Neuronal stem cell (in vitro differentiated cells): ENCODE results near the gene MCTP1.

Experiments used
- DNase-seq: peaks from one replicate; pipeline ENCODE4 v3.0.0-alpha.2; 2013; ENCODE audit warnings: low spot score
- H2AFZ ChIP-seq: one replicate; pipeline ENCODE4 v1.6.1; 2013; ENCODE audit warnings: mild to moderate bottlenecking, low read length, inconsistent platforms
- H2AK5ac ChIP-seq: 2 replicates; pipeline ENCODE4 v1.6.1; 2013; ENCODE audit warnings: low read depth, mild to moderate bottlenecking, inconsistent platforms, low read length, moderate library complexity, mixed read lengths
- H2BK120ac ChIP-seq: 2 replicates; pipeline ENCODE4 v1.6.1; 2013; ENCODE audit warnings: low read depth, mild to moderate bottlenecking, inconsistent platforms, low read length, moderate library complexity, mixed read lengths
- H2BK12ac ChIP-seq: one replicate; pipeline ENCODE4 v1.6.1; 2013; ENCODE audit warnings: low read length, inconsistent platforms
- H2BK15ac ChIP-seq: 2 replicates; pipeline ENCODE4 v1.6.1; 2013; ENCODE audit warnings: mild to moderate bottlenecking, low read length, inconsistent platforms, mixed read lengths
- H2BK5ac ChIP-seq: one replicate; pipeline ENCODE4 v1.6.1; 2013; ENCODE audit warnings: inconsistent platforms, mild to moderate bottlenecking, low read length, moderate library complexity
- H3K14ac ChIP-seq: one replicate; pipeline ENCODE4 v1.6.1; 2013; ENCODE audit warnings: low read length, inconsistent platforms
- H3K18ac ChIP-seq: 2 replicates; pipeline ENCODE4 v1.6.1; 2013; ENCODE audit warnings: low read length, inconsistent platforms
- H3K23ac ChIP-seq: 2 replicates; pipeline ENCODE4 v1.6.1; 2013; ENCODE audit warnings: low read depth, mild to moderate bottlenecking, mixed read lengths, low read length, inconsistent platforms; ENCODE audit not compliant: poor library complexity
- H3K27ac ChIP-seq: replicated peaks from 3 replicates; pipeline ENCODE4 v1.5.1; 2013; ENCODE audit warnings: low read length, inconsistent platforms
- H3K27me3 ChIP-seq, 3 experiments: 2 replicates each; pipeline ENCODE4 v1.6.1; 2013; ENCODE audit warnings: low read length in 3 of 3, mild to moderate bottlenecking in 2 of 3, inconsistent platforms in 1 of 3, low read depth in 1 of 3, mixed read lengths in 1 of 3, moderate library complexity in 1 of 3; ENCODE audit not compliant: control insufficient read depth in 3 of 3, insufficient read depth in 3 of 3
- H3K36me3 ChIP-seq, 2 donors: replicated peaks in 1 of 2; 2 replicates each; pipeline ENCODE4 v1.6.1; 2013; ENCODE audit warnings: low read length in 2 of 2; ENCODE audit not compliant: control insufficient read depth in 2 of 2, insufficient read depth in 2 of 2
- H3K4ac ChIP-seq: 2 replicates; pipeline ENCODE4 v1.6.1; 2013; ENCODE audit warnings: inconsistent platforms, mild to moderate bottlenecking, low read length, moderate library complexity
- H3K4me1 ChIP-seq, 2 donors: 1 replicate in 1 of 2; 2 replicates in 1 of 2; pipeline ENCODE4 v1.6.1; 2013; ENCODE audit warnings: low read length in 2 of 2, low read depth in 1 of 2; ENCODE audit not compliant: control insufficient read depth in 2 of 2, insufficient read depth in 1 of 2
- H3K4me2 ChIP-seq: one replicate; pipeline ENCODE4 v1.6.1; 2013; ENCODE audit warnings: mild to moderate bottlenecking, low read length, inconsistent platforms; ENCODE audit not compliant: insufficient read depth, poor library complexity, severe bottlenecking
- H3K4me3 ChIP-seq, 2 donors: 2 replicates each; pipeline ENCODE4 v1.5.1; 2013; ENCODE audit warnings: low read length in 2 of 2, mild to moderate bottlenecking in 2 of 2, inconsistent platforms in 1 of 2, moderate library complexity in 1 of 2
- H3K79me1 ChIP-seq: one replicate; pipeline ENCODE4 v1.6.1; 2013; ENCODE audit warnings: low read depth, mild to moderate bottlenecking, inconsistent platforms, low read length, moderate library complexity
- H3K9ac ChIP-seq: one replicate; pipeline ENCODE4 v1.6.1; 2013; ENCODE audit warnings: mild to moderate bottlenecking, low read depth, low read length, inconsistent platforms; ENCODE audit not compliant: poor library complexity
- H3K9me3 ChIP-seq, 2 donors: replicated peaks in 1 of 2; 2 replicates each; pipeline versions ENCODE3 to v1.6.1; 2013; ENCODE audit warnings: low read length in 2 of 2, mild to moderate bottlenecking in 2 of 2, inconsistent platforms in 1 of 2, low read depth in 1 of 2, mixed read lengths in 1 of 2, moderate library complexity in 1 of 2; ENCODE audit not compliant: control insufficient read depth in 2 of 2, insufficient read depth in 1 of 2
- H4K8ac ChIP-seq: one replicate; pipeline ENCODE4 v1.6.1; 2013; ENCODE audit warnings: low read depth, mild to moderate bottlenecking, inconsistent platforms, low read length, moderate library complexity
- H4K91ac ChIP-seq: one replicate; pipeline ENCODE4 v1.6.1; 2013; ENCODE audit warnings: low read length, low read depth, mild to moderate bottlenecking, inconsistent platforms; ENCODE audit not compliant: poor library complexity
- WGBS, 2 donors: extraction: QIAGEN DNeasy Blood & Tissue Kit; methylation state at CpG; one replicate each; pipeline ENCODE4 v1.1.7; 2013; ENCODE audit warnings: missing lambda C conversion rate in 2 of 2, mixed read lengths in 1 of 2; ENCODE audit not compliant: insufficient read length in 2 of 2, insufficient replicate concordance in 1 of 2; ENCODE audit errors: extremely low coverage in 2 of 2; 5-methylcytosine and 5-hydroxymethylcytosine counted together

The MCTP1 gene

GRCh38 chr5:95027775-95028174 is 257.1 kb downstream of the MCTP1 start:
- no peak overlapping the region for H3K4me2 ChIP-seq
- no peak overlapping the region for H2BK120ac ChIP-seq
- H3K14ac ChIP-seq: no peak overlapping the region
- no peak overlapping the region for H2BK15ac ChIP-seq
- no peak overlapping the region for H3K9ac ChIP-seq
- H2AFZ ChIP-seq: no peak overlapping the region
- H3K4me3 ChIP-seq: no peak overlapping the region
- H3K18ac ChIP-seq: no peak overlapping the region
- no peaks in the 10 kb centered on the region for H3K36me3 ChIP-seq
- no peaks in the 10 kb centered on the region for H3K4me1 ChIP-seq
- H2BK12ac ChIP-seq: no peak overlapping the region
- DNase-seq: no peak
- no peaks in the 10 kb centered on the region for H3K27me3 ChIP-seq
- no peak overlapping the region for H4K91ac ChIP-seq
- H3K79me1 ChIP-seq: no peaks in the 10 kb centered on the region
- H3K27ac ChIP-seq: no peak overlapping the region
- no peak overlapping the region for H3K4ac ChIP-seq
- peaks cover 0 to 2% of the 10 kb centered on the region in 2 donors for H3K9me3 ChIP-seq
- H4K8ac ChIP-seq: no peak overlapping the region
- no peak overlapping the region for H2AK5ac ChIP-seq
- no peak overlapping the region for H2BK5ac ChIP-seq
- WGBS, 2 donors: no CpG with 5 or more reads among the region's 3 CpGs
- no peak overlapping the region for H3K23ac ChIP-seq

- H4K8ac ChIP-seq: no peak overlapping the region
- no peaks in the 10 kb centered on the region for H3K79me1 ChIP-seq
- no peaks in the 10 kb centered on the region for H3K27me3 ChIP-seq
- no peak overlapping the region for H2BK120ac ChIP-seq
- H3K36me3 ChIP-seq: no peaks in the 10 kb centered on the region
- H3K27ac ChIP-seq: no peak overlapping the region
- no peak overlapping the region for H2AFZ ChIP-seq
- no peak overlapping the region for H4K91ac ChIP-seq
- no peak overlapping the region for H3K4ac ChIP-seq
- no peak overlapping the region for H3K23ac ChIP-seq
- no peak overlapping the region for H3K9ac ChIP-seq
- no peak overlapping the region for H3K4me2 ChIP-seq
- no peaks in the 10 kb centered on the region for H3K4me1 ChIP-seq
- peaks cover 0 to 2% of the 10 kb centered on the region in 2 donors for H3K9me3 ChIP-seq
- H2AK5ac ChIP-seq: no peak overlapping the region
- H2BK15ac ChIP-seq: no peak overlapping the region
- no peak overlapping the region for H3K14ac ChIP-seq
- DNase-seq: no peak
- no peak overlapping the region for H2BK5ac ChIP-seq
- H2BK12ac ChIP-seq: no peak overlapping the region
- H3K4me3 ChIP-seq: no peak overlapping the region
- H3K18ac ChIP-seq: no peak overlapping the region
- WGBS, 2 donors: no CpG with 5 or more reads among the region's 5 CpGs
Measured at GRCh38 chr5:95027151-95027721, 257.7 kb downstream of the MCTP1 start.

GRCh38 chr5:95026718-95027117 is 258.2 kb downstream of the MCTP1 start:
- Histone ChIP-seq H3K4me3 (no peak overlapping the region), H3K18ac (no peak overlapping the region), H3K23ac (no peak overlapping the region), H4K8ac (no peak overlapping the region), H2AK5ac (no peak overlapping the region), H3K9ac (no peak overlapping the region), H3K4me1 (no peaks in the 10 kb centered on the region), H2BK12ac (no peak overlapping the region), H2BK5ac (no peak overlapping the region), H2BK120ac (no peak overlapping the region), H3K9me3 (peaks cover 0 to 2% of the 10 kb centered on the region in 2 donors), H3K4me2 (no peak overlapping the region), H3K4ac (no peak overlapping the region), H3K36me3 (no peaks in the 10 kb centered on the region), H3K27me3 (no peaks in the 10 kb centered on the region), H3K14ac (no peak overlapping the region), H4K91ac (no peak overlapping the region), H2BK15ac (no peak overlapping the region), H3K27ac (no peak overlapping the region), H3K79me1 (no peaks in the 10 kb centered on the region), H2AFZ (no peak overlapping the region)
- WGBS, 2 donors: no CpG with 5 or more reads among the region's 2 CpGs
- no peak for DNase-seq

- no peak for DNase-seq
- Histone ChIP-seq H3K18ac (no peak overlapping the region), H3K79me1 (no peaks in the 10 kb centered on the region), H3K4ac (no peak overlapping the region), H3K9me3 (peaks cover 0 to 2% of the 10 kb centered on the region in 2 donors), H2AFZ (peak overlapping the region; percentile 38), H4K8ac (no peak overlapping the region), H2BK120ac (no peak overlapping the region), H3K23ac (no peak overlapping the region), H3K36me3 (no peaks in the 10 kb centered on the region), H2BK12ac (no peak overlapping the region), H4K91ac (no peak overlapping the region), H3K27me3 (no peaks in the 10 kb centered on the region), H3K9ac (no peak overlapping the region), H3K27ac (no peak overlapping the region), H3K4me2 (no peak overlapping the region), H2AK5ac (no peak overlapping the region), H3K4me1 (no peaks in the 10 kb centered on the region), H2BK15ac (no peak overlapping the region), H3K14ac (no peak overlapping the region), H3K4me3 (no peak overlapping the region), H2BK5ac (no peak overlapping the region)
- no CpG with 5 or more reads among the region's 5 CpGs for WGBS, 2 donors
Measured at GRCh38 chr5:95022967-95023695, 261.8 kb downstream of the MCTP1 start.
